Stimulated activated effector memory CD8-positive, alpha-beta T cell treated with anti-CD3 and anti-CD28 coated beads, Interleukin-12 subunit alpha, Interleukin-12 subunit beta, amount 100 ng/mL, for 72 hours (primary cell): Measurements from ENCODE around the gene KLHL22.

Experiments
- ATAC-seq: fragments of 150-1000 bp; cut with Tn5 transposase; 2 replicates; pipeline ENCODE4 v1.10.0; 2021
- DNase-seq, 2 donors: peaks; one replicate each; pipeline ENCODE4 v3.0.0; 2021 to 2022; ENCODE audit warnings: low spot score in 2 of 2
- H3K27ac Mint-ChIP-seq: one replicate; pipeline ENCODE4 v1.8.0; 2022; ENCODE audit warnings: mild to moderate bottlenecking, mixed read lengths
- H3K36me3 Mint-ChIP-seq: one replicate; pipeline ENCODE4 v1.8.0; 2022; ENCODE audit warnings: mild to moderate bottlenecking, mixed read lengths
- H3K4me1 Mint-ChIP-seq: one replicate; pipeline ENCODE4 v1.8.0; 2022; ENCODE audit warnings: mixed read lengths
- H3K4me3 Mint-ChIP-seq: one replicate; pipeline ENCODE4 v1.8.0; 2022; ENCODE audit warnings: mild to moderate bottlenecking, mixed read lengths
- H3K9me3 Mint-ChIP-seq: one replicate; pipeline ENCODE4 v1.8.0; 2022; ENCODE audit warnings: mixed read lengths

Gene KLHL22

GRCh38 chr22:20431511-20432192, 63.9 kb downstream of the KLHL22 start:
- DNase-seq (no peak), ATAC-seq (no peak)
- peaks cover 29% of the 10 kb centered on the region for H3K4me1 Mint-ChIP-seq
- H3K9me3 Mint-ChIP-seq: no peaks in the 10 kb centered on the region
- no peak overlapping the region for H3K27ac Mint-ChIP-seq
- peak overlapping the region; percentile 80 for H3K4me3 Mint-ChIP-seq
- no peaks in the 10 kb centered on the region for H3K36me3 Mint-ChIP-seq

- H3K27ac Mint-ChIP-seq: no peak overlapping the region
- peak in 1 of 2 donors; percentile 30 for DNase-seq
- H3K9me3 Mint-ChIP-seq: no peaks in the 10 kb centered on the region
- peaks cover 26% of the 10 kb centered on the region for H3K4me1 Mint-ChIP-seq
- H3K4me3 Mint-ChIP-seq: peak overlapping the region; percentile 80
- no peaks in the 10 kb centered on the region for H3K36me3 Mint-ChIP-seq
- ATAC-seq: peak; percentile 66
These were observed 64.7 kb downstream of the KLHL22 start for GRCh38 chr22:20430720-20431510.

- Mint-ChIP-seq H3K4me3 (peak overlapping the region; percentile 80), H3K9me3 (no peaks in the 10 kb centered on the region), H3K36me3 (no peaks in the 10 kb centered on the region), H3K4me1 (peaks cover 19% of the 10 kb centered on the region), H3K27ac (no peak overlapping the region)
- ATAC-seq: peak; percentile 26
- DNase-seq: no peak
These were observed 65.4 kb downstream of the KLHL22 start for GRCh38 chr22:20430101-20430719.

GRCh38 chr22:20429254-20430100, 66.1 kb downstream of the KLHL22 start:
- Mint-ChIP-seq H3K27ac (peak overlapping the region; percentile 61), H3K4me3 (peak overlapping the region; percentile 80), H3K9me3 (no peaks in the 10 kb centered on the region), H3K4me1 (peaks cover 18% of the 10 kb centered on the region), H3K36me3 (no peaks in the 10 kb centered on the region)
- ATAC-seq (peak; percentile 72), DNase-seq (peak; percentile 70 to 86)

GRCh38 chr22:20428496-20429253, 66.9 kb downstream of the KLHL22 start:
- Mint-ChIP-seq H3K9me3 (no peaks in the 10 kb centered on the region), H3K36me3 (peaks cover under 1% of the 10 kb centered on the region), H3K4me3 (peak overlapping the region; percentile 80), H3K27ac (peak overlapping the region; percentile 61), H3K4me1 (peaks cover 18% of the 10 kb centered on the region)
- ATAC-seq: no peak
- DNase-seq: no peak

- Mint-ChIP-seq H3K27ac (no peak overlapping the region), H3K4me1 (peaks cover 18% of the 10 kb centered on the region), H3K4me3 (no peak overlapping the region), H3K36me3 (peaks cover 5% of the 10 kb centered on the region), H3K9me3 (no peaks in the 10 kb centered on the region)
- ATAC-seq (no peak), DNase-seq (no peak)
These were observed 67.6 kb downstream of the KLHL22 start for GRCh38 chr22:20427945-20428417.

- ATAC-seq (no peak), DNase-seq (no peak)
- H3K4me1 Mint-ChIP-seq: peaks cover 18% of the 10 kb centered on the region
- H3K9me3 Mint-ChIP-seq: no peaks in the 10 kb centered on the region
- peaks cover 5% of the 10 kb centered on the region for H3K36me3 Mint-ChIP-seq
- H3K4me3 Mint-ChIP-seq: no peak overlapping the region
- H3K27ac Mint-ChIP-seq: no peak overlapping the region
These were observed 68.3 kb downstream of the KLHL22 start for GRCh38 chr22:20427104-20427944.

- no peak for ATAC-seq
- peaks cover 5% of the 10 kb centered on the region for H3K36me3 Mint-ChIP-seq
- H3K4me3 Mint-ChIP-seq: no peak overlapping the region
- H3K9me3 Mint-ChIP-seq: no peaks in the 10 kb centered on the region
- no peak for DNase-seq
- H3K4me1 Mint-ChIP-seq: peaks cover 11% of the 10 kb centered on the region
- H3K27ac Mint-ChIP-seq: no peak overlapping the region
These were observed 69.4 kb downstream of the KLHL22 start for GRCh38 chr22:20426259-20426615.

GRCh38 chr22:20425566-20426258, 69.9 kb downstream of the KLHL22 start:
- Mint-ChIP-seq H3K4me1 (peaks cover 11% of the 10 kb centered on the region), H3K27ac (no peak overlapping the region), H3K9me3 (no peaks in the 10 kb centered on the region), H3K4me3 (peak overlapping the region; percentile 55), H3K36me3 (peaks cover 5% of the 10 kb centered on the region)
- DNase-seq (no peak), ATAC-seq (no peak)

GRCh38 chr22:20424932-20425565, 70.5 kb downstream of the KLHL22 start:
- Mint-ChIP-seq H3K27ac (no peak overlapping the region), H3K36me3 (peaks cover 5% of the 10 kb centered on the region), H3K4me1 (peaks cover 11% of the 10 kb centered on the region), H3K9me3 (no peaks in the 10 kb centered on the region), H3K4me3 (peak overlapping the region; percentile 55)
- ATAC-seq (no peak), DNase-seq (no peak)

- DNase-seq (no peak), ATAC-seq (no peak)
- H3K27ac Mint-ChIP-seq: no peak overlapping the region
- no peaks in the 10 kb centered on the region for H3K9me3 Mint-ChIP-seq
- H3K36me3 Mint-ChIP-seq: peaks cover 5% of the 10 kb centered on the region
- H3K4me1 Mint-ChIP-seq: peaks cover 11% of the 10 kb centered on the region
- peak overlapping the region; percentile 55 for H3K4me3 Mint-ChIP-seq
These were observed 71.0 kb downstream of the KLHL22 start for GRCh38 chr22:20424568-20424931.

- Mint-ChIP-seq H3K36me3 (peaks cover 5% of the 10 kb centered on the region), H3K4me1 (peaks cover 8% of the 10 kb centered on the region), H3K27ac (peak overlapping the region; percentile 54), H3K9me3 (no peaks in the 10 kb centered on the region), H3K4me3 (peak overlapping the region; percentile 55)
- DNase-seq (no peak), ATAC-seq (no peak)
These were observed 71.6 kb downstream of the KLHL22 start for GRCh38 chr22:20423906-20424551.
